ENCODE results near the gene PAX8. TPM values are rescaled to one million over a fixed set of nuclear protein-coding genes. Genes with fewer than 3 reads are reported as not detected.

The PAX8 gene
- total RNA-seq, 1 donor from 2014 or later = 0.44 TPM

- DNase-seq = no peak
- Histone ChIP-seq H3K36me3 (no peaks in the 10 kb centered on the region), H3K4me3 (no peak overlapping the region), H3K27me3 (ENCODE audit: low read depth) (no peaks in the 10 kb centered on the region), H3K4me1 (peaks cover 15% of the 10 kb centered on the region), H3K9me3 (replicated peaks) (no peaks in the 10 kb centered on the region), H3K27ac (replicated peaks) (no peak overlapping the region)
- no peak for TF ChIP-seq CTCF (IDR thresholded peaks at IDR 0.05; ENCODE audit: borderline replicate concordance)
- intact Hi-C loops (cut with micrococcal nuclease) = loop anchor here (5.0 to 10.0 kb wide), 2 partner anchors 52 to 169 kb away; no protein-coding TSS in a partner anchor
These were observed 75.5 kb downstream of the PAX8 start for GRCh38 chr2:113203217-113203530.

- Histone ChIP-seq H3K4me1 (peaks cover 15% of the 10 kb centered on the region), H3K27ac (replicated peaks) (no peak overlapping the region), H3K9me3 (replicated peaks) (no peaks in the 10 kb centered on the region), H3K36me3 (no peaks in the 10 kb centered on the region), H3K4me3 (no peak overlapping the region), H3K27me3 (ENCODE audit: low read depth) (no peaks in the 10 kb centered on the region)
- intact Hi-C loops (cut with micrococcal nuclease) = loop anchor here (5.0 to 10.0 kb wide), 2 partner anchors 52 to 170 kb away; no protein-coding TSS in a partner anchor
- TF ChIP-seq CTCF (IDR thresholded peaks at IDR 0.05; ENCODE audit: borderline replicate concordance) = no peak
- DNase-seq = no peak
These were observed 76.2 kb downstream of the PAX8 start for GRCh38 chr2:113202305-113203216.

- Histone ChIP-seq H3K27me3 (ENCODE audit: low read depth) (no peaks in the 10 kb centered on the region), H3K4me3 (no peak overlapping the region), H3K36me3 (no peaks in the 10 kb centered on the region), H3K4me1 (peaks cover 15% of the 10 kb centered on the region), H3K27ac (replicated peaks) (no peak overlapping the region), H3K9me3 (replicated peaks) (no peaks in the 10 kb centered on the region)
- no peak for DNase-seq
- no peak for TF ChIP-seq CTCF (IDR thresholded peaks at IDR 0.05; ENCODE audit: borderline replicate concordance)
- intact Hi-C loops (cut with micrococcal nuclease) = loop anchor here (5.0 to 10.0 kb wide), 2 partner anchors 53 to 171 kb away; no protein-coding TSS in a partner anchor
These were observed 77.0 kb downstream of the PAX8 start for GRCh38 chr2:113201496-113202304.

DNA sequence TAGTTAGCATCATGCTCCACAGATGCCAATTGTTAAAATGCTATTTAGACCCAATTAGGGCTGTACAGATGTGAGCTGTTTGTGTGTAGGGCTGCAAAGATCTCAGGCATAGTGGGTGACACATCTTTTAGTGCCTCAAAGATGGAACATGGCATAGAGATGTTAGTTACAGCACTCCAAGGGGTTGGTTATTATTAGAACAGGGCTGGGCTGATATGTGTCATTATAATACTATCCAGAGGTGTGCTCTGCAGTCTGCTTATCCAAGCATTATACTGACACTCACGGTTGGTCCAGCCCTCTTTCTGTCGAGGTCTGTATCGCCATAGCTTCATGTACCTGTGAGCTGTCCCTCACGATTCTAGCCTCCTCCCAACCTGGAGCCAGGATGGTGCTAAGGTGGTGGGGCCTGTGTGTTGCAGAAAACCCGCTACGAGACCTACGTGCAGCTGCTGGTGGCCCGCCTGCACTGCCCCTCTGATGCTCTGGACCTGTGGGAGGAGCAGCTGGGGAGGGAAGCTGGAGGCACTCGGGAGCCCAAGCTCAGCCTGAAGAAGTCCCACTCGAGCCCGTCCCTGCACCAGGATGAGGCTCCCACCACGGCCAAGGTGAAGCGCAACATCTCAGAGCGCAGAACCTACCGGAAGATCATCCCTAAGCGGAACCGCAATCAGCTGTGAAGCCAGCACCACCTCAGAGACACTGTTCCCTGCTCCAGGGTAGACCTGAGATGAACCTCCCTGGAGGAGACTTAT is 77.8 kb downstream of the PAX8 start:
- no peak for DNase-seq
- no peak overlapping the region for H3K27ac ChIP-seq (replicated peaks)
- H3K36me3 ChIP-seq = no peaks in the 10 kb centered on the region
- peaks cover 15% of the 10 kb centered on the region for H3K4me1 ChIP-seq
- no peak overlapping the region for H3K4me3 ChIP-seq
- TF ChIP-seq CTCF (IDR thresholded peaks at IDR 0.05; ENCODE audit: borderline replicate concordance) = no peak
- intact Hi-C loops (cut with micrococcal nuclease) = loop anchor here (5.0 to 10.0 kb wide), 2 partner anchors 54 to 171 kb away; no protein-coding TSS in a partner anchor
- no peaks in the 10 kb centered on the region for H3K27me3 ChIP-seq (ENCODE audit: low read depth)
- no peaks in the 10 kb centered on the region for H3K9me3 ChIP-seq (replicated peaks)

- H3K27ac ChIP-seq (replicated peaks) = no peak overlapping the region
- no peaks in the 10 kb centered on the region for H3K36me3 ChIP-seq
- H3K27me3 ChIP-seq (ENCODE audit: low read depth) = no peaks in the 10 kb centered on the region
- DNase-seq = no peak
- TF ChIP-seq CTCF (IDR thresholded peaks at IDR 0.05; ENCODE audit: borderline replicate concordance) = no peak
- peaks cover 15% of the 10 kb centered on the region for H3K4me1 ChIP-seq
- H3K4me3 ChIP-seq = no peak overlapping the region
- intact Hi-C loops (cut with micrococcal nuclease) = loop anchor here (5.0 to 10.0 kb wide), 2 partner anchors 55 to 172 kb away; no protein-coding TSS in a partner anchor
- H3K9me3 ChIP-seq (replicated peaks) = no peaks in the 10 kb centered on the region
These were observed 78.5 kb downstream of the PAX8 start for GRCh38 chr2:113200236-113200635.
